ENCODE data around the gene IL18BP.

IL18BP gene
- 17.3 to 17.4 reads per million in 2 donors for total RNA-seq

DNA sequence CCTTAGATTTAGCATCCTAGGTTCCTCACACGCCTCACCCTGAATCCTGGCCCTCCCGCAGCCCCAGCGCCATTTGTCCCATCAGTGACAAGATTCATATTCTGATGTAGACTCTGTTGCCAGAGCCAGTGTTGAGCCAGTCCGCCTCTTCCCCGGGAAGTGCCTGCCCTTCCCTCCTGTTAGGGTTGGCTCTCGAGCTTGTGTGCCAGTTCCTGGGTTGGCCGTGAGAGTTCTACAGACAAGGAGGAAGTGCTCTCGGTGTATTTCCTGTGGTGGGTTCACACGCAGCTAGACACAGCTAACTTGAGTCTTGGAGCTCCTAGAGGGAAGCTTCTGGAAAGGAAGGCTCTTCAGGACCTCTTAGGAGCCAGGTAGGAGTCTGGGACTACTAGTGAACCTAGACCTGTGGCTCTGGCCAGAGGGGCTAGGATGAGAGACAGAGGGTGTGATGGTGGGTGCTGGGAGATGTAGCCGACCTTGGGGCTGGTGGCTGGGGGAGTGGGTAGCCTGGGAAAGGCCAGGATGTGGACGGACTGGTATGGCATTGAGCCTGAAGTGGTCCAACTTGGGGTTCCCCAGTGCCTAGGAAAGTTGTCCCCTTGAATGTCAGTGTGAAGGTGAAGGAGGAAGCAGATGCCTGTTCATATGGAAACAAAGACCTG, at the start of gene IL18BP:
Gene IL18BP (plus strand): TSS at position 261 of the 662 bp plus-strand sequence. CDS start 1,076 bp downstream, outside the sequence.
- DNase-seq = no peak

DNA sequence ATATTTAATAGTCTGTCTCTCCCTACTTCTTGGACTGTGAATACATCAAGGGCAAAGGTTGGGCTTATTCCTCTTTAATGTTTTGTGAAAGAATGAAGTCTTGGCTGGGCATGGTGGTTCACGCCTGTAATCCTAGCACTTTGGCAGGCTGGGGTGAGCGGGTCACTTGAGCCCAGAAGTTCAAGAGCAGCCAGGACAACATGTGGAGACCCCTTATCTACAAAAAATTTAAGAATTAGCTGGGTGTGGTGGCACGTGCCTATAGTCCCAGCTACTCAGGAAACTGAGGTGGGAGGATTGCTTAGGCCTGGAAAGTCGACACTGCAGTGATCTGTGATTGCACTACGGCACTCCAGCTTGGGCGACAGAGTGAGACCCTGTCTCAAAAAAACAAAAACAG, 49.7 kb upstream of the IL18BP start:
- no peak for DNase-seq

DNA sequence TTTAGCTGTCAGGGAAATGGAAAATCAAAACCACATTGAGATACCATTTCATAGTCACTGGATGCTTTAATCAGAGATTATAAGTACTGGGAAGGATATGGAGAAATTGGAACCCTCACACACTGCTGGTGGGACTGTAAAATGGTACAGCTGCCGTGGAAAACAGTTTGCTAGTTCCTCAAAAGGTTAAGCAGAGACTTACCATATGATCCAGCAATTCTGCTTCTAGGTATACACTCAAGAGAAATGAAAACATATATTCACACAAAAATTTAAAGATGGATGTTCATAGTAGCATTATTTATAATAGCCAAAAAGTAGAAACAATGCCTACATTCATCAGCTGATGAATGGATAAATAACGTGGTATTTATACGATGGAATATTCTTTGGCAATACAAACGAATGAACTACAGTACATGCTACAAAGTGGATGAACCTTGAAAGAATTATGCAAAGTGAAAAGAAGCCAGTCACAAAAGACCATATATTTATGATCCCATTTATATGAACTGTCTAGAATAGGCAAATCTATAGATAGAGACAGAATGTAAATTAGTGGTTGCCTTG, 46.9 kb upstream of the IL18BP start:
- no peak for DNase-seq

DNA sequence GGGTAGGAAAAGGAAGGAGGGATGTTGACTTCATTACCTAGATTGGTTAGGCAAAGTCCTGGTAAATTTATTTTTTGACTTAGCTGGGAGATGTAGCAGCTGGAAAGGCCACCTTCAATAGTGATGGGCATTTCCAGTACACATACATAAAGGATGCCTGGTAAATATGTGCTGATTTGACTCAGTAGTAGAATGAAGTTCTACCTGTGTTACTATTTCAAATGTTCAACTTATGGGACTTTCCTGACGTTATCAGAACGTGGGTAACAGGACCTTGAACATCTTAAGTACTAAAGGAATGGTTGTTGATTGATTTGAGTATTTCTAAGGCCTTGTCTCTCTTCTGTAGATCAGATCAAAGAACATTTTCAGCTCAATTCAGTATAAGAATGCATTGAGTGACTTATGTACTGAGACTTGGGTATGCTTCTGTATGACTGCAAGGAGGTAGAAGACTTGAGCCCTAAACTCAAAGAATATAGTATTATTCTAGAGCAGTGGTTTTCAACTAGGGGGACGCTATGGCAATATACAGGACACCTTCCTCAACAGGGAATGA, 42.7 kb upstream of the IL18BP start:
- no peak for DNase-seq

DNA sequence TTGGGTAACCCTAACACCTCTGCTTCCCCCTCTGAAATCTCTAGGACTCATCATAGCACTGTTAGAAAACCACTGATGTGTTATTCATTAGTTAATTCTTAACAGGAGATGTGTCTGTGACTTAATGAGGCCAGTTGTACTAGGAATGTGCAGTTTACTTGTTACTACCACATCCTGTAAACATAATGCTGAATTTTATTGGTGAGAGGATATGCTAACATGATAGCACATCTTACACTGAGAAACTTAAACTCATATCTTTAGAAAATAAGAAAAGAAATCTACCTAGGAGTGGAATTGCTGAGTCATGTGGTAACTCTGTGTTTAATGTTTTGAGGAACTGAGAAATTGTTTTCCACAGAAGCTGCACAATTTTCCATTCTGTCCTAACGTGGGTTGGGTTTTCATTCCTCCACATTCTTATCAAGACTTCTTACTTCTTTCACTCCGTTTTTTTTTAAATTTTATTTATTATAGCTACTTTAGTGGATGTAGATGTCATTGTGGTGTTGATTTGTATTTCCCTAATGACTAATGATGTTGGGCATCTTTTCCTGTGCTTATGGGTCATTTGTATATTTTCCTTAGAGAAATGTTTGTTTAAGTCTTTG, 36.2 kb upstream of the IL18BP start:
- no peak for DNase-seq

DNA sequence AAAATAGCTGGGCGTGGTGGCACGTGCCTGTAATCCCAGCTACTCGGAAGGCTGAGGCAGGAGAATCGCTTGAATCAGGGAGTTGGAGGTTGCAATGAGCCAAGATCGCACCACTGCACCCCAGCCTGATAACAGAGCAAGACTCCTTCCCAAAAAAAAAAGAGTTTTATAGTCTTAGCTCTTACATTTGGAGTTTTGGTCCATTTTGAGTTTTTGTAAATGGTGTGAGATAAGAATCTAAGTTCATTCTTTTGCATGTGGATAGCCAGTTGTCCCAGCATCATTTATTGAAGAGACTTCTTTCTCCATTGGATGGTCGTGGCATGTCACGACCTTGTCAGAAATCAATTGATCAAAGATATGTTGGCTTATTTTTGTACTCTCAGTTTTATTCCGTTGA, 35.2 kb upstream of the IL18BP start:
- no peak for DNase-seq

DNA sequence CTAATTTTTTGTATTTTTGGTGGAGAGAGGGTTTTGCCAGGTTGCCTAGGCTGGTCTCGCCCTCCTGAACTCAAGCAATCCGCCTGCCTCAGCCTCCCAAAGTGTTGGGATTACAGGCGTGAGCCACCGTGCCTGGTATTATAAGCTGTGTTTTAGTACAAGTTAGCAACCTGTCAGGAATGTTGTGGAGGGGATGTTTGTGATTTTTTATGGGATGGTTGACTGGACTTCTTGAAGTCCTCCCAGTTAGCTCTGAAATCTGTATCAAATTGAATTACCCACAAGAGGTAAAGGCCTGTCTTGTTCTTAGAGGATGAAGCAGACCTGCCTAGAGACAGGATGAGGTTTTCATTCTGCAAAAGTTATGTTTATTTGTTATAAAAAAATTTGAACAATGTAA, 34.1 kb upstream of the IL18BP start:
- no peak for DNase-seq

DNA sequence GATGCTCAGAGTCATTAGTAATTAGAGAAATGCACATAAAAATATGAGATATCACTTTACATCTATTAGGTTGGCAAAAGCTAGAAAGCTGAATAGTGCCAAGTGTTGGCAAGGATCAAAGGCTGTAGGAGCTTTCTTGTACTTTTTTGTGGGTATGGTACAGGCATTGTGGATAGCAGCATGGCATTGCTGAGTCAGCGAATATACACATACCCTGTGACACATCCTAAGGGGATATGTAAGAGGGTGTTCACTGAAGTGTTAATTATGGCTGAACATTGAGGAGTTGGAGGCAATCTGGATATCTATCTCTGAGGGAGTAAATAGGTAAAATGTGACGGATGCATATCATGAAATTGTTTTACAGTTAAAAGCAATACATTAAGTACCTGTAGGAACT, 27.0 kb upstream of the IL18BP start:
- DNase-seq = no peak

DNA sequence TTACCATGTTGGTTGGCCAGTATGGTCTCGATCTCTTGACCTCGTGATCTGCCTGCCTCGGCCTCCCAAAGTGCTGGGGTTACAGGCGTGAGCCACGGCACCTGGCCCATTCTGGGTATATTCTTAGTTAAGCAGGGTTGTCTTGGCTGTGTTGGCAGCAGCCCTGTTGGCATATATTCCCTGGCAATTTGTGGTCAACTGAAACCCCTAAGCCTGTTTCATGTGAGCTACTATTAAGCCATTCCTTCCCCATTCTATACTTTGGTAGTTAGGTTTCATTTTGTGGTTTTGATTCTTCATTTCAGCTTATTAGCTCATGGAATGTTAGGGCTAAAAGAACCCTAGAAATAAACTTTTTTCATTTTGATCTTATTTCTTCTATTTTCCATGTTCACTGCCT, 22.2 kb upstream of the IL18BP start:
- no peak for DNase-seq

DNA sequence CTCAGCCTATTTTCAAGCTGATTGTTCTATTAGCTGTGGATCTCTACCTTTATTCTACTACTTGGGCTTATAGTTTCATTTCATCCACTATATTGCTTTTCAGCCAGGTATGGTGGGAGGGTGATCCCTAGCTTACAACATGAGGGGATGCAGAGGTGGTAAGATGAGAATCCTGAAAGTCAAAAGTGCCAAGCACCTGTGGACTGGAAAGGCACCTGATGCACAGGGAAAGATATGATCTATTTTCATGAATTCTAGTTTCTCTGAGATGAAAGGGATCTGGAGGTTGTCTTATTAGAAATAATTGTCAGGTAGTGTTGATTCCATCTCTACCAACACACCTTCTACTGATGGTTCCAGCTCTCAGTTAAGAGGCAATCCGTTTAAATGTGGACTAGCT, 21.6 kb upstream of the IL18BP start:
- no peak for DNase-seq

DNA sequence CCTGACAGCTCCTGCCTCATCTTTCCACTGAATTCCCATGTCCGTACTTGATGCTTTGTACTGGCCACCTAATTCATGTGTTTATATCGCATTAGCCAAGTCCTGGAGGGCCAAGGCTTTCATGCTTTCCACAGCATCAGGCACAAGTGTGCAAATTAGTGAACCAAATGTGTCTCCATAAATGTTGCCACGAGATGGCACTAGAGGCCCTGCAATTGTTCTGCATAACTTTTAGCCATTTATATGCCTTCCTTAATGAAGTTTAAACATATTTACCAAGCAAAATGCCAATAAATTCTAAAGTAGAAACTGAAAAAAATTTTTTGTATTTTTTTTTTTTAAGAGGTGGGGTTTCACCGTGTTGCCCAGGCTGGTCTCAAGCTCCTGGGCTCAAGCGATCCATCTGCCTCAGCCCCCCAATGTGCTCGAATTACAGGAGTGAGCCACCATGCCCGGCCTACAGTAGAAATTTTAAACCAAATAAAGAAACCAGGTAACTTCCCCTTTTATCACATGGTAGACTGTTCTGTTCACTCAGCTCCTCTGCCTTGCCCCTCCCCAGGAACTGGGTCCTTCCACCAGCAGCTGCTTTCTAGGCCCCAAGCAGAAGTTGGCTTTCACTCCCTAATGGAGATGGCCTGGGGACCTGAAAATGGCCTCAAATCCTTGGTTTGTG, 20.8 kb upstream of the IL18BP start:
- DNase-seq = no peak

DNA sequence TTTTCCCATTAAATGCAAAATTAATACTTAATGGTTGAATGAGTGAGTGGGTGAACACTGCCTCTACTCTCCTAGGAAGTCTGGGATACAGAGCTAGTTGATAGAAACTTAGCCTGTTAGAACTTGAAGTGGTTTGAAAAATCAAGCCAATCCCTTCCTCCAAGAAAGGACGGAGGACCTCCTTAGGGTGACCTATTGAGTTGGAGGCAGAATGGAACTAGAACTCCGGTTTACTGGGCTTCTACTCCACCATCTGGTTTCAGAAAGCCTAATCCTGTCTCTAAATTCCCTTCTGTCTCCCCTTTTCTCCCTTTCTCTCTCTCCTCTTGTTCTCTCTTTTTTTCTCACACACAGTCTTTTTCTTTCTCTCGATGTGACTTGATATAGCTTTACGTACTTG, 19.6 kb upstream of the IL18BP start:
- no peak for DNase-seq

DNA sequence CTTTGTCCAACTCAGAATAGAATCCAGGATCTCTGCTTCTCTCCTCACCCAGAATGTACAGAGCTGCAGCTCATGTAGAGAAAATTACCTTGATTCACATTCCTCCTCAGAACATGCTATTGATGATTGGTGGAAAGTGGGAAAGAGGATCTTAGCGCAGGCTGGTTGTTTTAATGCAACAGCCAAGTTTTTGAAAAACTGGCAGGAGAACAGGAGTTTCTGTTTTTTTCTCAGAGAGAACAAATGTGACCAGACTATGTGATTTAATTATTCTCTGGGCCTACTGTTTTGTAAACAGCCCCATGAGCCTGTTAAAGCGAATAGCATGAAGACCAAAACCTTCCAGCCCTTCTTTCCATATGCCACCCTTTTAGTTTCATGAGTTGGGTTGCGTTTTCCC, 19.1 kb upstream of the IL18BP start:
- DNase-seq = no peak

DNA sequence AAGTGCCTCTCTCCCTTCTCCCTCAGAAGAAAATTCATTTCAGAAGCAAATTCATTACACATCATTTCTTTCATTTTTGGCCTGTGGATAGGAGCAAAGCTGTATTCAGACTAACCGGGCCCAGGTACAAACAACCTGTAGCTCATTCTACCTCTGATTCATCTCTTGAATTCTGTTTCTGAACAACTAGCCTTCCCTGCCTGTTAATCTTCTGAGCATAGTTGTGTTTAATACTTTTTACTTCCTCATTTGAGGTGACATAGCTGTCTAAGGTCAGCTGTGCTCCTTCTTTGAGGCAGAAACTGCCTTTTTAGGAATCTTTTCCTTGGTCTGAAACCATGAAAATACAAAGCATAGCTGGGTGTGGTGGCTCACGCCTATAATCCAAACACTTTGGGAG, 12.6 kb upstream of the IL18BP start:
- no peak for DNase-seq

DNA sequence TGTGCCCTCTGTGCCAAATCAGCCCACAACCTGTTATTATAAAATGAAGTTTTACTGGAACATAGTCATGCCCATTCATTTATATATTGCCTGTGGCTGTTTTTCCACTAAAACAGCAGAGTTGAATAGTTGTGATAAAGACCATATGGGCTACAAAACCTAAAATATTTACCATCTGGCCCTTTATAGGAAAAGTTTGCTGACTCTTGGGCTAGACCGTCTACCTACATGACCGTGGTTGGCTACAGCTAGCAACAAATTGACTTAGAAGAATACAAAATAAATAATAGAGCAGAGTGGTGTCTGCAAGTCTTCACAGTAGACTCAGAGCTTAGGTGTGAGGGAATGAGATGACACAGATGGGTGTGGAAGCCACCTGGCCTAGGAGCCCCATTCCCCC, 11.2 kb upstream of the IL18BP start:
- no peak for DNase-seq

DNA sequence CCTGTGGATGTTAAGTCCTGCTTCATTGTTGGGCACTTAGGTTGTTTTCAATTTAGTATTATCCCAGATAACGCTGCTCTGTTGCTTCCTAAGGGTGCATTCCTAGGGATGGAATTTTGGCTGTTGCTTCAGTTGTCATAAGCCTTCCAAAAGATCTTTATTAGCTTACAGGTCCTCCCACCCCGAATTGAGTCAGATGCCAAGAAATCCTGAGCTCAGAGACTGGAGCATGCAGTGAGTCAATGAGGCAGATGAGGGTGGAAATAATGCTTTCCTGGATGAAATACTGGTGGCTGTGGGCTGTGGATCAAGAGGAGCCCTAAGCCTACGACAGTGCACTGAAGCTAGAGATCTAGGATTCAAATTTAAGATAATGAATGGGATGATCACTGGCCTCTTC, 10.7 kb upstream of the IL18BP start:
- no peak for DNase-seq

DNA sequence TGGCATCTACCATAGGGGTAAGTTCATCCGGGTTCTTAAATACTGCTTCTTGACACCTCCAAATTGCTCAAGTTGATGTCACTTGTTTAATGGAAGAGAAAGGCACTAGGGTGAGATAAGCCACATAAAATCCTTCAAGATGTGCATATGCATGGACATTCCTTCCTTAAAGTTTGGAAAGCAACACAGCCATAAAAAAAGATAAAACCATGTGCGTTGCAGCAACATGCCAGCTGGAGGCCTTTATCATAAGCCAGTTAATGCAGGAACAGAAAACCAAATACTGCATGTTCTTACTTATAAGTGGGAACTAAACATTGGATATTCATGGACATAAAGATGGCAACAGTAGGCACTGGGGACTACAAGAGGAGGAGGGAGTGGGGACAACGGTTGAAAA, 8.0 kb upstream of the IL18BP start:
- no peak for DNase-seq

DNA sequence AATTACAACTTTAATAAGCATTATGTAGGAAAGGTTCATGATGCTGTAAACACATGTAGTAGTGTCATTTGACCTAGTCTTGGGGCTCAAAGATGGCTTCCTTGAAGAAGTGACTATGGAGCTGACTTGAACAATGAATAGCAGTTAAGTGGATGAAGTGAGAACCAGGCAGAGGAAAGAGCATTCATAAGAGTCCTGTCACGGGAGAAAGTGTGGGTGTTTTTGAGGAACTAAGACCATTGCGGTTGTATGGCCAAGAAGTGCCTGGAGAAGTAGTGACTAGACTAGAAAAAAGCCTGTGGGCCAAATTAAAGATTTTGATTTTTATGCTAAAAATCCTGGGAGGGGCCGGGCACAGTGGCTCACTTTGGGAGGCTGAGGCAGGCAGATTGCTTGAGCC, 7.2 kb upstream of the IL18BP start:
- DNase-seq = no peak

DNA sequence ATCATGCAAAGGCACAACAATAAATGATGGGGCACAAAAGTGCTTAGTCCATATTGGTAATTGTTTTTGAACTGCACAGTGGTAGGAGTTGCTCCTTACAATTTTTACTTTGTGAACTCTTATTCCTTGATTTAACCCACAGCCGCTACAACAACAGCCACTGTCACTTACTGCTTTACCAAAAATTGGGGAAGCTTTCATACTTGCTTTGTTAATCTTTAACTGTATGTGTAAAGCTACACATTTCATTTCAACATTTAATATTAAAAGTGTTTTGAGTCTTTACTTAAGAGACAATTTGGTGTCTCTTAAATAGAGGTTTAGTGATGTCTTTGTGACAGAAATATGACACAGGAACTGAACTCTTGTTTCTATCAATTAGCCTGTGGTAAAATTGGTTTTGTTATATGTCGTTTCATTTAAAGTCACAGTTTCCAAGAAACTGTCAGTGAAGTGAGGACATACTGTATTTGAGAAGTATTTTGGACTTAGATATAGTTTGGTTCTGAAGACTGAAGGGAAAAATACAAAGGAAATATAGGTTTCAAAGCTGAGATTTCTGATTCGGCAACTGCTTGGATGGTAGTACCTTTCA, 6.5 kb upstream of the IL18BP start:
- DNase-seq = no peak

DNA sequence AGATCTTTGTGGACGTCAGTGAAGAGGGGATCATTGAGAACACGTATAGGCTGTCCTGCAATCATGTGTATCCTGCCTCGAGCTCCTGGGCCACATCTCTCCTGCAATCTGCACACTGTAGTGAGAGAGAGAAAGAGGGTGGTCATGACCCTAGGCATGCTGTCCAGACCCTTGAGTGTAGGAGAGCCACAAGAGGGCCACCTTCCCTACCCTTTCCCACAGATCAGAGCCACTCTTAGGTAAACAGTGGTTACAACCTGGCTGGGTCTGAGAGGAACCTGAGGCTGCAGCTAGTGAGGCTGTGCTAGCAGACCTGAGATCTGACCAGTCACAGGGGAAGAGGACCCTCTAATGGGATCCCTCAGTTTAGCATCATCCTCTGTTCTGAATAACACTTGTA, 3.9 kb upstream of the IL18BP start:
- DNase-seq = no peak

DNA sequence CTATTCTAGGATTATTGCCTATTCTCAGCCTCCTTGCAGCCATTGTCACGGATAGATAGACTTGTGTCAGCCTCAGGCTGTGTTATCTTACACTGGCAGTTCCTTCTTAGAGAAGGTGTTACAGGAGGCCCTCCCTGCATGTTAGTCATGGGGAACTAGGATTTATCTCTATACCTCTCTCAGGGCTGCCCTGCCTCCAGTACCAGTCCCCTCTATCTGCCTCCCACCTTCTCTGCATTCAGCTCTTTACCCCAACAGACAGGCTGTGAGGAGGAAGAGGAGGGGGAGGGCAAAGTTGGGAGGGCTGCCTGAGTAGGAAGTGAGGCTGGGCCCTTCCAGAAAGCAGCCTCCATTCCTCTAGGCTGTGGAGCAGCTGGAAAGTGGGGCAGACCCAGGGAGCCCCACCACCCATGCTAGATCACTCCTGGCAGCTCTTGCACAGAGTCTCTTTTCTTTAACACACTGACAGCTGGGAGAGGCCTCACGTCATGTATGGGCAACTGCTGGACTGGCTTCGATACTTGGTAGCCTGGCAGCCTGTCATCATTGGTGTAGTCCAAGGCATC, 2.9 kb upstream of the IL18BP start:
- DNase-seq = no peak

DNA sequence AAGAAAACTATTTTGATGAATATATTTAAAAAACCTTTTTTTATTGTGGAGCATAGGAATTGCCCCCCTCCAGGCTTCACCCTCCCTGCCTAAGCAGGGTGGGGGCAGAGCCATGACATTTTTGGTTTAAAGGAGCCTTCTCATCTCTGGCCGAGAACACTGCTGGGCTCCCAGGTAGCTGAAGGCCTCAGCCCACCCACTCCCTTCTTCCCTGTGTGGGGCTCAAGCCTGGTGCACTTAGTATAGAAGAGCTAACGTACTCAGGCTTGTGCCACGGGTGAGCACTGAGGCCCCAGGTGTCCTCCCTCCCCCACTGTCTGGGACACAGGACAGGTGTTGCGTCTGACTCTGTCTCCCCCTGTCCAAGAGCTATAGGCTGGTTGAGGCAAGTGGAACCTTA, 2.2 kb upstream of the IL18BP start:
- DNase-seq = no peak

DNA sequence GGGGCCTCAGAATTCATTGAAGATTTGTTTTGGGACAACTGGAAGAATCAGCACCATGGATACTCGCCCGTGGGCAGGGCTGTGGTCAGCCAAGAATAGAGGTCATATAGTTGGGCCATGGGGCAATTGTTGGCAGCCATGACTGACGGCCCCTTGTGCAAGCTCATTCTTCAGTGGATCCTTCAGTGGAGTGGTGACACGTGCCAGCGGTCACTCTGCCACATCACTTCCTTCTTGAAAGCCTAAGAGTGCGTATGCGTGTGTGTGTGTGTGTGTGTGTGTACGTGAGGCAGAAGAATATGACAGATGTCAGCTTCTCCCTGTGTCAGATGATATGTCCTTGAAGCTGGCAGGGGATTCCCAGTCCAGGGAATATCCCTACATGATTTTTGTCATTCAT, 1.8 kb upstream of the IL18BP start:
- no peak for DNase-seq
